H9 (cell line): ENCODE results near the gene ZNF445. TPM values are rescaled to one million over a fixed set of nuclear protein-coding genes. Genes with fewer than 3 reads are reported as not detected.

Experiments
- DNase-seq: peaks from one replicate; pipeline ENCODE4 v3.0.0-alpha.2; 2017
- H2AFZ ChIP-seq: one replicate; pipeline ENCODE4 v1.6.1; 2013; ENCODE audit warnings: mild to moderate bottlenecking, low read length, control low read depth, moderate library complexity
- H2AK5ac ChIP-seq: 2 replicates; pipeline ENCODE4 v1.6.1; 2013; ENCODE audit warnings: low read length, control low read depth, mixed read lengths; ENCODE audit not compliant: insufficient read length
- H2BK120ac ChIP-seq: one replicate; pipeline ENCODE4 v1.6.1; 2013; ENCODE audit warnings: low read depth, mild to moderate bottlenecking, low read length, control low read depth, inconsistent platforms; ENCODE audit not compliant: poor library complexity, severe bottlenecking
- H2BK12ac ChIP-seq: 2 replicates; pipeline ENCODE4 v1.6.1; 2013; ENCODE audit warnings: low read length, control low read depth, mixed read lengths, low read depth; ENCODE audit not compliant: insufficient read length
- H2BK15ac ChIP-seq: 2 replicates; pipeline ENCODE4 v1.6.1; 2013; ENCODE audit warnings: low read depth, low read length, control low read depth
- H2BK20ac ChIP-seq: one replicate; pipeline ENCODE4 v1.6.1; 2013; ENCODE audit warnings: low read depth, mild to moderate bottlenecking, low read length, control low read depth, inconsistent platforms; ENCODE audit not compliant: poor library complexity, severe bottlenecking
- H2BK5ac ChIP-seq: 2 replicates; pipeline ENCODE4 v1.6.1; 2013; ENCODE audit warnings: low read length, control low read depth, mixed read lengths; ENCODE audit not compliant: insufficient read length
- H3K14ac ChIP-seq: 2 replicates; pipeline ENCODE4 v1.6.1; 2013; ENCODE audit warnings: low read length, control low read depth; ENCODE audit not compliant: insufficient read depth
- H3K18ac ChIP-seq: 2 replicates; pipeline ENCODE4 v1.6.1; 2013; ENCODE audit warnings: low read depth, mild to moderate bottlenecking, mixed read lengths, low read length, control low read depth; ENCODE audit not compliant: insufficient read length
- H3K23ac ChIP-seq: 2 replicates; pipeline ENCODE4 v1.6.1; 2013; ENCODE audit warnings: low read length, control low read depth, mixed read lengths, low read depth; ENCODE audit not compliant: insufficient read length
- H3K23me2 ChIP-seq: 2 replicates; pipeline ENCODE4 v1.6.1; 2013; ENCODE audit warnings: low read depth, mild to moderate bottlenecking, mixed read lengths, low read length, control low read depth; ENCODE audit not compliant: insufficient read length, poor library complexity, severe bottlenecking
- H3K27ac ChIP-seq: 2 replicates; pipeline ENCODE4 v1.5.1; 2013; ENCODE audit warnings: low read length, control low read depth, mixed read lengths, low read depth; ENCODE audit not compliant: insufficient read length
- H3K27me3 ChIP-seq: 2 replicates; pipeline ENCODE4 v1.6.1; 2013; ENCODE audit warnings: low read length, control low read depth, inconsistent platforms; ENCODE audit not compliant: insufficient read depth
- H3K4ac ChIP-seq: 2 replicates; pipeline ENCODE4 v1.6.1; 2013; ENCODE audit warnings: low read depth, mild to moderate bottlenecking, control low read depth, inconsistent platforms, low read length, moderate library complexity
- H3K4me1 ChIP-seq: 2 replicates; pipeline ENCODE4 v1.6.1; 2013; ENCODE audit warnings: low read length, control low read depth, inconsistent platforms; ENCODE audit not compliant: insufficient read depth
- H3K4me2 ChIP-seq: 2 replicates; pipeline ENCODE4 v1.6.1; 2013; ENCODE audit warnings: low read length, control low read depth, mixed read lengths; ENCODE audit not compliant: insufficient read length, insufficient read depth
- H3K56ac ChIP-seq: 2 replicates; pipeline ENCODE4 v1.6.1; 2013; ENCODE audit warnings: low read depth, mild to moderate bottlenecking, mixed read lengths, low read length, control low read depth; ENCODE audit not compliant: insufficient read length
- H3K79me1 ChIP-seq: 2 replicates; pipeline ENCODE4 v1.6.1; 2013; ENCODE audit warnings: low read depth, mild to moderate bottlenecking, moderate library complexity, low read length, control low read depth, inconsistent platforms; ENCODE audit not compliant: insufficient read depth, poor library complexity, severe bottlenecking
- H3K79me2 ChIP-seq: 2 replicates; pipeline ENCODE4 v1.6.1; 2013; ENCODE audit warnings: low read length, control low read depth, inconsistent platforms; ENCODE audit not compliant: insufficient read depth
- H3K9ac ChIP-seq: 2 replicates; pipeline ENCODE4 v1.6.1; 2013; ENCODE audit warnings: low read length, control low read depth, mixed read lengths; ENCODE audit not compliant: insufficient read length; ENCODE audit errors: extremely low read depth
- H3K9me3 ChIP-seq: one replicate; pipeline ENCODE4 v1.6.1; 2013; ENCODE audit warnings: low read depth, low read length, inconsistent platforms; ENCODE audit not compliant: control insufficient read depth
- H3T11ph ChIP-seq: one replicate; pipeline ENCODE4 v1.6.1; 2013; ENCODE audit warnings: mild to moderate bottlenecking, low read length, control low read depth, inconsistent platforms
- H4K20me1 ChIP-seq: one replicate; pipeline ENCODE4 v1.6.1; 2013; ENCODE audit not compliant: control insufficient read depth, insufficient read length, insufficient read depth
- H4K5ac ChIP-seq: 2 replicates; pipeline ENCODE4 v1.6.1; 2013; ENCODE audit warnings: low read depth, mild to moderate bottlenecking, mixed read lengths, low read length, control low read depth; ENCODE audit not compliant: insufficient read length
- H4K8ac ChIP-seq: replicated peaks from 2 replicates; pipeline ENCODE4 v1.6.1; 2013; ENCODE audit warnings: low read length, control low read depth, mixed read lengths, low read depth; ENCODE audit not compliant: insufficient read length
- H4K91ac ChIP-seq: 2 replicates; pipeline ENCODE4 v1.6.1; 2013; ENCODE audit warnings: low read depth, mild to moderate bottlenecking, moderate library complexity, mixed read lengths, low read length, control low read depth; ENCODE audit not compliant: insufficient read length
- H3K27ac Mint-ChIP-seq, 3 experiments: 2 replicates in 2 of 3; 3 replicates in 1 of 3; pipeline ENCODE4 v1.8.0; 2020 to 2021; ENCODE audit warnings: mixed read lengths in 3 of 3, mild to moderate bottlenecking in 1 of 3, moderate library complexity in 1 of 3
- H3K27me3 Mint-ChIP-seq: 2 replicates; pipeline ENCODE4 v1.8.0; 2021; ENCODE audit warnings: low read depth, mild to moderate bottlenecking, moderate library complexity, mixed read lengths
- H3K36me3 Mint-ChIP-seq, 3 experiments: 2 replicates in 2 of 3; 3 replicates in 1 of 3; pipeline ENCODE4 v1.8.0; 2020 to 2021; ENCODE audit warnings: low read depth in 3 of 3, mixed read lengths in 3 of 3; ENCODE audit not compliant: insufficient read depth in 1 of 3
- H3K4me1 Mint-ChIP-seq, 2 experiments: 2 replicates each; pipeline ENCODE4 v1.8.0; 2020; ENCODE audit warnings: mixed read lengths in 2 of 2
- H3K4me3 Mint-ChIP-seq, 2 experiments: 2 replicates in 1 of 2; 3 replicates in 1 of 2; pipeline ENCODE4 v1.8.0; 2020 to 2021; ENCODE audit warnings: mild to moderate bottlenecking in 2 of 2, mixed read lengths in 2 of 2, moderate library complexity in 1 of 2
- H3K9me3 Mint-ChIP-seq, 2 experiments: 2 replicates in 1 of 2; 3 replicates in 1 of 2; pipeline ENCODE4 v1.8.0; 2020; ENCODE audit warnings: mild to moderate bottlenecking in 2 of 2, mixed read lengths in 2 of 2, moderate library complexity in 1 of 2
- CTCF ChIP-seq: fragments of 200-600 bp; sonication (generic); conservative IDR thresholded peaks from 3 replicates; pipeline ENCODE4 v1.8.0; 2021; ENCODE audit warnings: antibody characterized with exemption, mild to moderate bottlenecking
- WGBS: extraction: QIAGEN DNeasy Blood & Tissue Kit; methylation state at CpG from one replicate; pipeline ENCODE4 v1.1.7; 2013; ENCODE audit warnings: missing lambda C conversion rate, low lambda C conversion rate, mixed read lengths; ENCODE audit not compliant: insufficient read length; ENCODE audit errors: extremely low coverage; 5-methylcytosine and 5-hydroxymethylcytosine counted together
- long read RNA-seq: library from polyadenylated mRNA; unstranded; transcript quantifications from one replicate; pipeline ENCODE4 v2.0.0, GENCODE V29; 2020
- total RNA-seq: library from RNA; stranded (reverse); gene quantifications from 2 replicates; pipeline ENCODE4 v1.2.1, GENCODE V29; 2021

The ZNF445 gene
- 24.8 and 26.0 TPM in 2 replicates for total RNA-seq
- long read RNA-seq, full-length matches to known transcripts: 3 of 14 reads
- long read RNA-seq, partial matches to known transcripts: 3 of 14 reads
- long read RNA-seq, other reads (novel, unspliced or antisense): 8 of 14 reads

- Histone ChIP-seq H3K9me3 (no peaks in the 10 kb centered on the region), H3T11ph (no peak within 1 kb of the TSS), H3K79me1 (peaks cover 3% of the 10 kb centered on the region), H2BK5ac (no peak within 1 kb of the TSS), H4K8ac (no peak within 1 kb of the TSS), H2BK120ac (no peak within 1 kb of the TSS), H2BK15ac (no peak within 1 kb of the TSS), H3K79me2 (peaks cover 5% of the 10 kb centered on the region; the same call in 1 of the 2 replicates), H3K56ac (no peak within 1 kb of the TSS), H2AFZ (peak within 1 kb of the TSS; percentile 72), H4K91ac (no peak within 1 kb of the TSS), H3K4me1 (no peaks in the 10 kb centered on the region), H4K5ac (no peak within 1 kb of the TSS), H3K23ac (no peak within 1 kb of the TSS), H3K4ac (no peak within 1 kb of the TSS), H2BK12ac (no peak within 1 kb of the TSS), H3K18ac (peak within 1 kb of the TSS; percentile 35), H3K27ac (no peak within 1 kb of the TSS), H4K20me1 (no peaks in the 10 kb centered on the region), H3K23me2 (peaks cover 3% of the 10 kb centered on the region), H3K14ac (0 out of 2 replicates have a peak within 1 kb of the TSS, but pooled peaks have one; percentile 61), H2AK5ac (no peak within 1 kb of the TSS), H2BK20ac (no peak within 1 kb of the TSS), H3K4me2 (peak within 1 kb of the TSS; percentile 61), H3K9ac (peak within 1 kb of the TSS; percentile 56), H3K27me3 (no peaks in the 10 kb centered on the region)
- Mint-ChIP-seq H3K9me3 (no peaks in the 10 kb centered on the region), H3K4me1 (peaks cover 33 to 35% of the 10 kb centered on the region in 2 experiments), H3K27ac (peak within 1 kb of the TSS in 2 of 3 experiments; percentile 85 to 94; a peak in 5 of 7 replicates), H3K27me3 (peaks cover 8% of the 10 kb centered on the region), H3K4me3 (peak within 1 kb of the TSS; percentile 84 to 92), H3K36me3 (no peaks in the 10 kb centered on the region)
- WGBS: no CpG with 5 or more reads among the region's 69 CpGs
- TF ChIP-seq CTCF: no peak
- DNase-seq: peak; percentile 82
Observed at GRCh38 chr3:44477312-44478030, at the start of gene ZNF445. ZNF445 (minus strand) TSS chr3:44477670; CDS start chr3:44455549, 22,121 bp downstream.
